ENCODE measurements around the gene SDF2L1. TPM values are rescaled to one million over a fixed set of nuclear protein-coding genes. Genes with fewer than 3 reads are reported as not detected.

SDF2L1 gene
- total RNA-seq (10 to 100 TPM; 14.0 to 83.9 (median 27.4) TPM), polyA plus RNA-seq (10 to 100 TPM; 15.3 to 37.5 (median 19.1) TPM)
- long read RNA-seq, donor 1, transcript SDF2L1-201 (3 exons, 865 nt): major isoform, 56 of 70 reads
- long read RNA-seq, donor 1, partial matches to known transcripts: 12 of 70 reads
- long read RNA-seq, donor 1, other reads (novel, unspliced or antisense): 0 of 70 reads
- long read RNA-seq, donor 2, transcript SDF2L1-201 (3 exons, 865 nt): major isoform, 16 of 18 reads
- long read RNA-seq, donor 2, partial matches to known transcripts: 0 of 18 reads
- long read RNA-seq, donor 2, other reads (novel, unspliced or antisense): 0 of 18 reads
- long read RNA-seq, donor 3, transcript SDF2L1-201 (3 exons, 865 nt): major isoform, 26 of 26 reads
- long read RNA-seq, donor 3, partial matches to known transcripts: 0 of 26 reads
- long read RNA-seq, donor 3, other reads (novel, unspliced or antisense): 0 of 26 reads
- long read RNA-seq, donor 4, transcript SDF2L1-201 (3 exons, 865 nt): major isoform, 15 of 17 reads
- long read RNA-seq, donor 4, partial matches to known transcripts: 2 of 17 reads
- long read RNA-seq, donor 4, other reads (novel, unspliced or antisense): 0 of 17 reads
- long read RNA-seq, donor 5, transcript SDF2L1-201 (3 exons, 865 nt): major isoform, 54 of 58 reads
- long read RNA-seq, donor 5, partial matches to known transcripts: 1 of 58 reads
- long read RNA-seq, donor 5, other reads (novel, unspliced or antisense): 2 of 58 reads
- long read RNA-seq, donor 6, transcript SDF2L1-201 (3 exons, 865 nt): major isoform, 11 of 12 reads
- long read RNA-seq, donor 6, partial matches to known transcripts: 1 of 12 reads
- long read RNA-seq, donor 6, other reads (novel, unspliced or antisense): 0 of 12 reads
- long read RNA-seq, donor 7, transcript SDF2L1-201 (3 exons, 865 nt): major isoform, 26 of 29 reads
- long read RNA-seq, donor 7, partial matches to known transcripts: 0 of 29 reads
- long read RNA-seq, donor 7, other reads (novel, unspliced or antisense): 0 of 29 reads
- long read RNA-seq, donor 8, transcript SDF2L1-201 (3 exons, 865 nt): major isoform, 40 of 41 reads
- long read RNA-seq, donor 8, partial matches to known transcripts: 0 of 41 reads
- long read RNA-seq, donor 8, other reads (novel, unspliced or antisense): 0 of 41 reads
- long read RNA-seq, donor 9, transcript SDF2L1-201 (3 exons, 865 nt): major isoform, 9 of 14 reads
- long read RNA-seq, donor 9, partial matches to known transcripts: 5 of 14 reads
- long read RNA-seq, donor 9, other reads (novel, unspliced or antisense): 0 of 14 reads
- long read RNA-seq, donor 10, transcript SDF2L1-201 (3 exons, 865 nt): major isoform, 26 of 27 reads
- long read RNA-seq, donor 10, partial matches to known transcripts: 0 of 27 reads
- long read RNA-seq, donor 10, other reads (novel, unspliced or antisense): 0 of 27 reads

GRCh38 chr22:21641789-21642583 lies at the start of gene SDF2L1:
SDF2L1 (plus strand) TSS chr22:21642302; CDS start chr22:21642337, 35 bp downstream.
- H3K27ac ChIP-seq: peak within 1 kb of the TSS in 4 of 5 donors; percentile 42 to 78 (median 60)
- intact Hi-C loops (cut with DNase I): no loop called here
- TF ChIP-seq POLR2A (IDR thresholded peaks at IDR 0.05): peak; percentile 58 to 80
- TF ChIP-seq, protein P1, sequence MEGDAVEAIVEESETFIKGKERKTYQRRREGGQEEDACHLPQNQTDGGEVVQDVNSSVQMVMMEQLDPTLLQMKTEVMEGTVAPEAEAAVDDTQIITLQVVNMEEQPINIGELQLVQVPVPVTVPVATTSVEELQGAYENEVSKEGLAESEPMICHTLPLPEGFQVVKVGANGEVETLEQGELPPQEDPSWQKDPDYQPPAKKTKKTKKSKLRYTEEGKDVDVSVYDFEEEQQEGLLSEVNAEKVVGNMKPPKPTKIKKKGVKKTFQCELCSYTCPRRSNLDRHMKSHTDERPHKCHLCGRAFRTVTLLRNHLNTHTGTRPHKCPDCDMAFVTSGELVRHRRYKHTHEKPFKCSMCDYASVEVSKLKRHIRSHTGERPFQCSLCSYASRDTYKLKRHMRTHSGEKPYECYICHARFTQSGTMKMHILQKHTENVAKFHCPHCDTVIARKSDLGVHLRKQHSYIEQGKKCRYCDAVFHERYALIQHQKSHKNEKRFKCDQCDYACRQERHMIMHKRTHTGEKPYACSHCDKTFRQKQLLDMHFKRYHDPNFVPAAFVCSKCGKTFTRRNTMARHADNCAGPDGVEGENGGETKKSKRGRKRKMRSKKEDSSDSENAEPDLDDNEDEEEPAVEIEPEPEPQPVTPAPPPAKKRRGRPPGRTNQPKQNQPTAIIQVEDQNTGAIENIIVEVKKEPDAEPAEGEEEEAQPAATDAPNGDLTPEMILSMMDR (IDR thresholded peaks at IDR 0.05): peak in 1 of 6 experiments; percentile 10
- H3K36me3 ChIP-seq (replicated peaks in 1 of 2): peaks cover 0 to 7% of the 10 kb centered on the region in 2 donors
- peaks cover 10 to 19% of the 10 kb centered on the region in 2 donors for H3K4me1 ChIP-seq (replicated peaks in 1 of 2)
- H3K4me3 ChIP-seq: peak within 1 kb of the TSS in 3 of 4 donors; percentile 2 to 58 (median 52)
- no peaks in the 10 kb centered on the region for H3K9me3 ChIP-seq (replicated peaks in 1 of 3)
- peak; percentile 98 to 99 (median 99) for DNase-seq
- no peaks in the 10 kb centered on the region for H3K27me3 ChIP-seq
- WGBS, 4 donors: 0% methylated on average over 1 to 76 of the region's 76 CpGs

DNA sequence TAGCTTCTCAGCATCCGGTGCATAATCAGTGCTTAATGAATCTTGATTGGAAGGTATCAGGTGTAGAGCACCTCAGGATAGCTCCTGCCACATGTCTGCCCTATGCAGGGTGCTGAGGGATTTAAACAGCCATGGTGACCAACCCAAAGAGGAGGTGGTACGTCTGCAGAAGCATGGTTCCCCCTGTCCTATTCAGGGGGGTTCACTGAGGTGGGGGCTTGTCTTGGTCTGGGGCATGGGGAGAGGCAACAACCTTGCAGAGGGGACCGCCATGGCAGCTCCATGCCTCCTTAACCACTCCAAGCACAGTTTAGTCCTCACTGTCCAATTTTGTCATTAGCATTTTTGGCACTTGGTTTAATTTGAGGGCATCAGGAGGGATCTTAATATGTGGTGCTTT lies 49.7 kb upstream of the SDF2L1 start:
- Histone ChIP-seq H3K4me3 (no peak overlapping the region), H3K27ac (no peak overlapping the region), H3K4me1 (replicated peaks in 1 of 2) (peaks cover 10 to 38% of the 10 kb centered on the region in 2 donors), H3K27me3 (no peaks in the 10 kb centered on the region), H3K36me3 (replicated peaks in 1 of 2) (peaks cover 0 to 32% of the 10 kb centered on the region in 2 donors), H3K9me3 (replicated peaks in 1 of 3) (no peaks in the 10 kb centered on the region)
- no peak for DNase-seq
- intact Hi-C loops (cut with DNase I): no loop called here
- TF ChIP-seq POLR2A (IDR thresholded peaks at IDR 0.05): no peak
- TF ChIP-seq, protein P1 (IDR thresholded peaks at IDR 0.05): no peak
- 88 to 100% (median 90%) methylated on average over 2 to 3 of the region's 3 CpGs for WGBS, 4 donors

DNA sequence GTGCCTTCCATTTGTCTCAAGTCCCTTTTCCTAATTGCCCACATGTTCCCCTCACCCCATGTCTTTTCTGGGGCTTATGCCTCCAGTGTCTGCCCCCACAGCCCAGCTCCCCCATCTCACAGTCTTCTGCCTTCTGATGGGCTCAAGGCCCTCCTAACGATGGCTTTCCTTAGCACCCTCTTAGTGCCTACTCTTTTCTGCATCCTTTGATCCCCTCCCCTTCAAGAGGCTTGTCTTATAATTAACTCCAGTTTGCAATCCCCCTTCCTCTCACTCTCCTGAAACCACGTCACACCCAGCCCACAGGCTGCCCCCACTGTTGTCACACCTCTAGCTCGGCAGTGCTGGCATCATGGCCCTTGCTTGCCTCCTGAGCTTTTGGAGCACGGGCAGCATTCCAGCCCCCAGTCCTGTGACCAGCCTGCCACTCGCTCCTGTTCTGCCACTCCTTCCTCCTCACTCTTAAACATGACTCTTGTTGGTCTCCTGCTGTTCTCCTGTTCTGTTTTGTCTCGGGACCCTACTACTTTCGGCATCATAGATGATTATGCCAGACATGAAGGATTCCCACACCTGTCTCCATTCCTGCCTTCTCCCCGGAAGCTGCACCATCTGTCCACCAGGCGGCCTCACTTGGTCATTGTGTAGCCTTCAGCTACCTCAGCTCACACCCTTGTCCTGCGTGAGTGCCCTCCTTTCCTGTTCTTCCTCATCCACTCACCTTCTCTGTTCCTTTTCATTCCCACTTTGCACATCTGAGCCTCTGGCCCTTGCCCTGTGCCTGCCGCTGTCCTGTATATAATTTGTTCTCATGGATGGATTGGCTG lies 48.5 kb upstream of the SDF2L1 start:
- Histone ChIP-seq H3K4me3 (no peak overlapping the region), H3K9me3 (replicated peaks in 1 of 3) (no peaks in the 10 kb centered on the region), H3K27me3 (no peaks in the 10 kb centered on the region), H3K4me1 (replicated peaks in 1 of 2) (peaks cover 10 to 26% of the 10 kb centered on the region in 2 donors), H3K36me3 (replicated peaks in 1 of 2) (peaks cover 0 to 32% of the 10 kb centered on the region in 2 donors), H3K27ac (no peak overlapping the region)
- intact Hi-C loops (cut with DNase I): no loop called here
- TF ChIP-seq, protein P1 (IDR thresholded peaks at IDR 0.05): no peak
- TF ChIP-seq POLR2A (IDR thresholded peaks at IDR 0.05): no peak
- 84 to 90% (median 87%) methylated on average over 11 of the region's 11 CpGs for WGBS, 4 donors
- no peak for DNase-seq
